NCI-H526 (cell line): Measurements from ENCODE around the gene CDPF1.

ENCODE experiments used
- DNase-seq, 2 experiments: peaks; one replicate each; lab custom pipeline; 2025; lab: John Stamatoyannopoulos, UW

Gene CDPF1

GRCh38 chr22:46256358-46256958 is 6.4 kb upstream of the CDPF1 start:
- no peak for DNase-seq

- DNase-seq, result no peak
Measured at GRCh38 chr22:46251816-46252380, 1.8 kb upstream of the CDPF1 start.

GRCh38 chr22:46251266-46251665 is 1.2 kb upstream of the CDPF1 start:
- no peak for DNase-seq

GRCh38 chr22:46250783-46251125 is 661 bp upstream of the CDPF1 start:
- DNase-seq, result peak in 1 of 2 experiments; percentile 29

- DNase-seq, result no peak
Measured at GRCh38 chr22:46247443-46247975, 2.6 kb downstream of the CDPF1 start.

GRCh38 chr22:46246178-46246577 is 3.9 kb downstream of the CDPF1 start:
- no peak for DNase-seq

GRCh38 chr22:46245511-46245910 is 4.6 kb downstream of the CDPF1 start:
- DNase-seq, result no peak

- no peak for DNase-seq
Measured at GRCh38 chr22:46244771-46245170, 5.3 kb downstream of the CDPF1 start.

- DNase-seq, result no peak
Measured at GRCh38 chr22:46242076-46242475, 8.0 kb downstream of the CDPF1 start.

- DNase-seq, result no peak
Measured at GRCh38 chr22:46241396-46242007, 8.6 kb downstream of the CDPF1 start.

GRCh38 chr22:46240907-46241306 is 9.2 kb downstream of the CDPF1 start:
- DNase-seq, result no peak

- no peak for DNase-seq
Measured at GRCh38 chr22:46240506-46240905, 9.6 kb downstream of the CDPF1 start.

GRCh38 chr22:46240073-46240472 is 10.0 kb downstream of the CDPF1 start:
- no peak for DNase-seq

- DNase-seq, result no peak
Measured at GRCh38 chr22:46239261-46240048, 10.6 kb downstream of the CDPF1 start.

GRCh38 chr22:46238541-46238940 is 11.6 kb downstream of the CDPF1 start:
- DNase-seq, result no peak

GRCh38 chr22:46237453-46238124 is 12.5 kb downstream of the CDPF1 start:
- no peak for DNase-seq

- no peak for DNase-seq
Measured at GRCh38 chr22:46234969-46235368, 15.1 kb downstream of the CDPF1 start.

- no peak for DNase-seq
Measured at GRCh38 chr22:46233231-46233630, 16.9 kb downstream of the CDPF1 start.

GRCh38 chr22:46230262-46230901 is 19.7 kb downstream of the CDPF1 start:
- no peak for DNase-seq

- no peak for DNase-seq
Measured at GRCh38 chr22:46229701-46230100, 20.4 kb downstream of the CDPF1 start.

- DNase-seq, result no peak
Measured at GRCh38 chr22:46226577-46226976, 23.5 kb downstream of the CDPF1 start.

GRCh38 chr22:46225631-46226030 is 24.5 kb downstream of the CDPF1 start:
- no peak for DNase-seq
